ENCODE results near the gene IGFBP4.

The IGFBP4 gene

GRCh38 chr17:40432864-40433528, 10.3 kb upstream of the IGFBP4 start:
- DNase-seq (ENCODE audit: low read depth, low spot score): no peak

GRCh38 chr17:40433551-40434415, 9.5 kb upstream of the IGFBP4 start:
- DNase-seq (ENCODE audit: low read depth, low spot score): no peak

- DNase-seq (ENCODE audit: low read depth, low spot score): no peak
These were observed 6.6 kb upstream of the IGFBP4 start for GRCh38 chr17:40436636-40437035.

DNA sequence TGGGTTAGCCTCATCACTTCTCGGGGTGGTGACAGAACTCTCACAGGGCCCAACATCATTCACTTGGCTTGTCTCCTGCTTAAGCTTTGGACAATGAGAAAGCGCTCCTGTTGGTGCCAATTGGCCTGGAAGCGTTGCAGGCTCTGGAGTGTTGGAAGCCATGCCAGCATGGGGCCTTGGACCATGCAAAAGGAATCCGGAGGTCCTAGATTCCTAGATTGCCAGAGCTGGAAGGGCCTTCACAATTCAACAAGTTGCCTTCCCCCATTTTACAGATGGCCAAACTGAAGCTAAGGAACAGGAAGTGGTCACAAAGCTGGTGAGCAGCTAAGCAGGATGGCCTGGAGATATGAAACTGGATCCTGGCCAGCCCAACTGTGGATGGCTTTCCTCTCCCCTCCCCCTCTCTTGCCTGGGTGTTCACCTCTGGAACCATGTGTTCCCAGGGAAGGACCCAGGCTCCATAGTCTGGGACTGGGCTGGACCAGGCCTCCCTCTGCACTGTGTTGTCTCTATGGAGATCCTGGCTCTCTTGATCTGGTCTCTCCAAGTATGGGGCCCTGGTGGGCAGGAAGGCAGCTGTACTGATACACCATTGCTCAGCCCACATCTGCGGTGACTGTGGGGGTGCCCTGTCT, 6.0 kb upstream of the IGFBP4 start:
- DNase-seq (ENCODE audit: low read depth, low spot score): no peak

- no peak for DNase-seq (ENCODE audit: low read depth, low spot score)
These were observed 3.1 kb upstream of the IGFBP4 start for GRCh38 chr17:40440166-40440565.

DNA sequence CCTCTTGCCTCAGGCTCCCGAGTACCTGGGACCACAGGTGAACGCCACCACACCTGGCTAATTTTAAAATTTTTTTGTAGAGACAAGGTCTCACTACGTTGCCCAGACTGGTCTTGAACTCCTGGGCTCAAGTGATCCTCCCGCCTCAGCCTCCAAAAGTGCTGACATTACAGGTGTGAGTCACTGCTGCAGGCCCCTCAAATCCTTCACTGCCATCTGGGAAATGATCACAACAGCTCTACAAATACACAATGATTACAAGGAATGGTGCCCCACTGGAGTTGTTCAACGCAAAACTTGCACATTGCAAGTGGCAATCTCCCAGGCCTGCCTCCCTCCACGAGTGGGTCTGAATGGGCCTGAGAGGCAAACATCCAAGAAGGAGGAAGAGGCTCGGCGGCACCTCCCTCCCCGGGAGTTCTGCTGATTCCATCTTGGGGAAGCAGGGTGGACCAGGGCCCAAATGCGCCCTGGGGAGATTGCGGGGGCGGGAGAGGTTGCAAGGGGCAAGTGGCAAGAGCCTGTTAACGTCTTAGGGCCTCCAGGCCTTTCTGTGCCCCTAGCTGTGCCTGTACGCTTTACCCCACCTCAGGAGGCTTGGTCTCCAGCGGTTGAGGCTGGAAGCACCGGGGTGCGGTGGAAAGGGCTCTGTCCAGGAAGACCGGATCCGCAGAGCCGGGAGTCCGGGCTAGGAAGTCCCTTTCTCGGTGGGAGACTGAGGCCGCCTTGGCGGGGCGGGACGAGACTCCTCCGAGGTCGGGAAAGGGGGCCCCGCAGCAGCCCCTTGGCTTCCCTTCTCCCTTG, 656 bp upstream of the IGFBP4 start:
- no peak for DNase-seq (ENCODE audit: low read depth, low spot score)

GRCh38 chr17:40443988-40444899, 994 bp downstream of the IGFBP4 start:
- DNase-seq (ENCODE audit: low read depth, low spot score): no peak

GRCh38 chr17:40445751-40446468, 2.7 kb downstream of the IGFBP4 start:
- no peak for DNase-seq (ENCODE audit: low read depth, low spot score)

DNA sequence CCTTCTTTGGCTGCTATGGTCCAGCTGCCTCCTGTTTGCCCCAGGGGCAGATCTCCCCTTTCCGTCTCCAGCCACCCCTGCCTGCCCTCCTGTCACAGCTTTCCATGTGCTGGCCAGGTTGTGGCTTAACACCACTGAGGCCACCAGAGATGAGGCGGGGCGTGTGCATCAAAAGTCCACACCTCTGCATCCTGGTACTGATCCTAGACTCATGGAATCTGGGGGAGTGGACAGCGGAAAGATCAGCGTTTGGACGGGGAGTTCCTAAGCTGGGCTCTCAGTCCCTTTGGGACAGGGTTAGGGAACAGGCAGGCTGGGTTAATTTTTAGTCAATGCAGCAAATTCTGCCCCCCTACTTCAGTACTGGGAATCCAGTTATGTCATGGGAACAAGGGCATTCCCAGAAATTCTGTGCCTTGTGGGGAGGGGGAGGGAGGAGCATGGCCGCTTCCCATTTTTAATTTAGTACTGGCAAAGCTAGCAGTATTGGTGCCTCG, 3.9 kb downstream of the IGFBP4 start:
- no peak for DNase-seq (ENCODE audit: low read depth, low spot score)

- DNase-seq (ENCODE audit: low read depth, low spot score): no peak
These were observed 4.6 kb downstream of the IGFBP4 start for GRCh38 chr17:40447806-40448205.

GRCh38 chr17:40448213-40448638, 5.0 kb downstream of the IGFBP4 start:
- DNase-seq (ENCODE audit: low read depth, low spot score): no peak

GRCh38 chr17:40448639-40449261, 5.5 kb downstream of the IGFBP4 start:
- DNase-seq (ENCODE audit: low read depth, low spot score): no peak

DNA sequence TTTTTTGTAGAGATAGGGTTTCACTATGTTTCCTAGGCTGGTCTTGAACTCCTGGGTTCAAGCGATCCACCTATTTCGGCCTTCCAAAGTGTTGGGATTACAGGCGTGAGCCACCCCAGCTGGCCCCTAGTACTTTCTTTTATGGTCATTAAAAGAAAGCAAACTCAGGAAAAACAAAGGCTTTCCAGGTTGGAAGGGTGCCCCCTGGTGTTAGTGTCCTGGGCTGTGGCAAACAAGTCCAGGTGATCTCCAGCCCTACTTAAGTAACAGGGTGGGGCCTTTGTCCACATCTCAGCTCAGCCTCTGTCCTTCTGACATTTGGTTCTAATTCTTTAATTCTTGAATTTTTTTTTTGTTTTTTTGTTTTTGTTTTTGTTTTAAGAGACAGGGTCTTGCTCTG, 6.9 kb downstream of the IGFBP4 start:
- no peak for DNase-seq (ENCODE audit: low read depth, low spot score)

DNA sequence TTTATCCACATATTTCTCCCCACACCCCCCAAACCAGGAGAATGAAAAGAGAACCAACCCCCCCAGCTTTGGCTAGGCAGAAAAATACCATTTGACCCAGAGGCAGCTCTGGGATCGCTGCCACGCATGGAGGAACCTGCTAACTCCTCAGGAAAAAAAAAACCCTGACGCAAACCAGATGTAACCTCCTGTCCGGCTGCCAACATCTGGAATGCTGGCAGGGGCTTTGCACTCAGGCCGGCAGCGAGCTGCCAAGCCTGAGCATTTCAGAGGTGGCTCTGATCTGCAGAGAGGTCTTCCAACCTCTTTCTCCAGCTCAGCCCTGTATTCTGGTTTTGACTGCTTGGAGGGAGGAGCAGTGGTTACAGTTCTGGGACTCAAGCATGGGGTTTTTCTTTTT, 8.2 kb downstream of the IGFBP4 start:
- no peak for DNase-seq (ENCODE audit: low read depth, low spot score)

- DNase-seq (ENCODE audit: low read depth, low spot score): no peak
These were observed 9.1 kb downstream of the IGFBP4 start for GRCh38 chr17:40452216-40452787.

DNA sequence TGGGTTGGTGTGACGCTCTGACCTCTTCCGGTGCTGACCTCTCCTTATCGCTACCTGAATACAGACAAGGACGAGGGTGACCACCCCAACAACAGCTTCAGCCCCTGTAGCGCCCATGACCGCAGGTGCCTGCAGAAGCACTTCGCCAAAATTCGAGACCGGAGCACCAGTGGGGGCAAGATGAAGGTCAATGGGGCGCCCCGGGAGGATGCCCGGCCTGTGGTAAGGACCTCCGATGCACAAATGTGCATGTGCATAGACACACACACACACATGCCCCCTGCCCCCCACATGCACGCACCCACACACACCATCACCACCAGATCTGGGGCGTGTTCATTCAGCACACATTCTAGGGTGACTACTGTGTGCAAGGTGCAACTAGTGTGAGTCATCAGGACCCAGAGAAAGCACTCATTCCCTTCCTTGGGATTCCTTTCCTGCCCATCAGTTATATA, 9.7 kb downstream of the IGFBP4 start:
- no peak for DNase-seq (ENCODE audit: low read depth, low spot score)

DNA sequence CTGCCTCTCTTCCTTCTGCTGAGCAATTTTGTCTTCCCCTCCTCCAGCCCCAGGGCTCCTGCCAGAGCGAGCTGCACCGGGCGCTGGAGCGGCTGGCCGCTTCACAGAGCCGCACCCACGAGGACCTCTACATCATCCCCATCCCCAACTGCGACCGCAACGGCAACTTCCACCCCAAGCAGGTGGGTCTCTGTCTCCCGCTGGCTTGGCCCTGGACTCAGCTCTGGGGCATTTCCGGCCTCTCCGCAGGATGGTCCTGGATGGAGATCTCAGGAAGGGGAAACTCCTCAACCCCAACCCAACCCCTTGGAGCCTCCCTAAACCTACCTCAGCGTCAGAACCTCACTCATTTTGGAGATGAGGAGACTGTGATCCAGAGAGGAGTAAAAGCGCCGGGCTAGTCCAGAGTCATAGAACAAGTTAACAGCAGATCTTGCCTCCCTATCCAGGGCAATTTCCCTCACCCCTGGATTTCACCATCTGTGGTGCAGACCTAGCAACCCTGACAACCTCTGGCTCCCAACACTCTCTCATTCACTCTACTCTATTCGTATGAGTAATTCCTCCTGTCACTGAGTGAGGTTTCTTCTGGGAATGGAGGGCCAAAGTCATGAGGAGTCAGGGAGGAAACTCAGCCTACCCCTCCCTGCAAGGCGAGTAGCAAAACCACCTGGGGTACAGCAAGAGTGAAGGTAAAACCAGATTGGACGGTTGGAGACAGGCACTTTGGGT, 10.8 kb downstream of the IGFBP4 start:
- no peak for DNase-seq (ENCODE audit: low read depth, low spot score)

DNA sequence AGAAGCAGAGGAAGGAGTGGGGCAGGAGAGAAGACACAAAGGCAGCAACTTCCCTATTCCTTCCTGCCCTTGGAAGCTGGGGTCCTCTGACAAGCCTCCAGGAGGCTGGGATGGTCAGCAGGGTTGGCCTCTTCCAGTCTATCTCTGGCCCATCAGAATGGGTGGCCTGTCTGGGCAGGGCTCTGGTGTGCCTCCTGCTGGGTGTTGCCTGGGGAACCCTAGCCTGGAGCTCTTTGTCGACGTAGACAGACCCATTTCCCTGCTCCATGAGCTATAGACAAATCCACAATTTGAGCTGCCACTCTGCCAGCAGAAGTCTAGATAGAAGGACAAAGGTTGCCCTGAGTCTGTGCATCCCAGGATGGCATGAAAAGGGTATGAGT, 11.4 kb downstream of the IGFBP4 start:
- DNase-seq (ENCODE audit: low read depth, low spot score): no peak
